ENCODE data around the gene GNAI3.

The GNAI3 gene

DNA sequence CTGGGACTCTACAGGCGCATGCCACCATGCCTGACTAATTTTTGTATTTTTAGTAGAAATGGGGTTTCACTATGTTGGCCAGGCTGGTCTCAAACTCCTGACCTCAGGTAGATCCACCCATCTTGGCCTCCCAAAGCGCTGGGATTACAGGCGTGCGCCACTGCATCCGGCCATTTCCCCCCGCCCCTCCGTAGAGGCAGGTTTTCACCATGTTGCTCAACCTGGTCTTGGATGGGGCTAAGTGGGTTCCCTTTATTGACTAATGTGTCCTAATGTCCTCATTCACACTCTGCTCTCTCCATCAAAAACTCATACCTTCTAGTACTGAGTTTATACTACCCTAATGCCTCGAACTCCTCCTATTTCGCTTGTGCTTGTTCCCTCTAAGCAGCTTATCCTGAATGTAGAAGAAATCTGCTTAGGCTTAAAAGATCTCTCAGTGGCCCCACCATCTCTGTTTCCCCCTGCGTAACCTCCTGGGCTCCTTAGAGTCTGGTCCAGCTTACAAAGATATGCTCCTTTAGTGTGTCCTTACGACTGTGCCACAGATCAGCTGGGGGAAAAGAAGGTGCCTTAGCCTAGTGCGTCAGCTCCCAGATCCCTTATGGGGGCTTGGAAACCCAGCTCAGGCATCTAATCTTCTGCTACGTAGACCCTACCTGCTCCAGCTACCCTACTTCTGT, 63.0 kb downstream of the GNAI3 start:
- H3K27ac Mint-ChIP-seq: no peak overlapping the region
- H3K4me1 Mint-ChIP-seq (ENCODE audit: low read depth): peaks cover 81% of the 10 kb centered on the region
- H3K27me3 Mint-ChIP-seq: no peaks in the 10 kb centered on the region
- intact Hi-C loops (cut with micrococcal nuclease): no loop called here
- H3K4me3 Mint-ChIP-seq: no peak overlapping the region
- no peaks in the 10 kb centered on the region for H3K9me3 Mint-ChIP-seq
- H3K36me3 Mint-ChIP-seq (ENCODE audit: low read depth): peaks cover 3% of the 10 kb centered on the region

DNA sequence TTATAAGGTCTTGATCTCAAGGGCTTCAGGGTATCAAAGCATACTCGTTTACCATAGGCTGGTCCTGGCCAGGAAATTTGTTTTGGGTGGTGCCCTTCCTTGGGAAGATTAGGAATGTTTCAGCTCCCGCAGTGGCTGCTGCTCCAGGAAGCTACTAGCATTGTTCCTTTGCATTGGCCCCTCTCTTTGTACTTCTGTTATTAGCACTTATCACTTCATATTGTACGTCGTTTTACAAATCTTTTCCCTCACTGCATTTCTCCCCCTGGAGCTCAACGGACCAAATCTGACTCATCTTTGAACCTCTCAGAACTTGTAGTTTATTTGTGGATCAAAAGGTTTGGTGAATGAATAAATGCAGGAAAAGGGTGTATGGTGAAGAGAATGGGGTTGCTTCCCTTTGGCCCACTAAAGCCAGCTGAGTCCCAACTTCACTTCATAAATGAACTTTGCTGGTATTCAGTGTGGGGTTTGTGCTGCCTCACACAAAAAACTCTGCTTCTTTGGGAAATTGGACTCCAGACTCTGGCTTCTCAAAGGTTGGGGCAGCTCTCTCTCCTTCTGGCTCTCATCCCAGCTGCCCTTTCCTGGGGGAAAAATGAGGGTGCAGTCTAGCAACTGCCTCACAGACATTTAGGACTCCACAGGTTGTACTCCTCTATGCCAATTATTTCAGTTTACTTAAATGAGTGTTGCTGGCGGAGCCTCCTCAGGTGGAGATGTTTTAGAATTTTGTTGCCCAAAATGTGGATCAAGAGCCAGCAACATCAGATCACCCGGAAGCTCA, 65.1 kb downstream of the GNAI3 start:
- Mint-ChIP-seq H3K36me3 (ENCODE audit: low read depth) (no peaks in the 10 kb centered on the region), H3K4me3 (no peak overlapping the region), H3K9me3 (no peaks in the 10 kb centered on the region), H3K27ac (no peak overlapping the region), H3K4me1 (ENCODE audit: low read depth) (peaks cover 80% of the 10 kb centered on the region), H3K27me3 (no peaks in the 10 kb centered on the region)
- intact Hi-C loops (cut with micrococcal nuclease): no loop called here

DNA sequence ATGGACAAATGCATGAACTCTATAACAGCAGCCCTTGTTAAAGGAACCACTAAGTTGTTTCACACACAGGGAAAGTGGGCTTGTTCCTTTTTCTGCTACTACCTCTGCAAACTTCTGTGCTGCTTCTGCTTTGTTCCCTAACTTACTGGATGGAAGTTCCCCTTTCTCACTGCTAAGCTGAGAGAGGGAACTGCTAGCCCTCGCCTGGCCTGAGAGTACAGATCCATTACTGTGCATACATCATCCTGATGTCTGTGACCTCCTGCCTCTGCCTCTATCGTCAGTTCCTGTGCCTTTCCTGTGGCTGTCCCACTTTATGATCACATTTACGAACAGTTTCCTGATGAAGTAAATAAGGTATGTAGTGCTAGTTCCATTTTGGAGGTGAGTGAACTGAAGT, 67.5 kb downstream of the GNAI3 start:
- Mint-ChIP-seq H3K36me3 (ENCODE audit: low read depth) (peaks cover 14% of the 10 kb centered on the region), H3K27me3 (no peaks in the 10 kb centered on the region), H3K4me3 (peak overlapping the region; percentile 18), H3K4me1 (ENCODE audit: low read depth) (peaks cover 88% of the 10 kb centered on the region), H3K9me3 (no peaks in the 10 kb centered on the region), H3K27ac (peak overlapping the region; percentile 92)
- intact Hi-C loops (cut with micrococcal nuclease): loop anchor here (1.0 kb wide), 1 partner anchor 9 kb away; no protein-coding TSS in a partner anchor

DNA sequence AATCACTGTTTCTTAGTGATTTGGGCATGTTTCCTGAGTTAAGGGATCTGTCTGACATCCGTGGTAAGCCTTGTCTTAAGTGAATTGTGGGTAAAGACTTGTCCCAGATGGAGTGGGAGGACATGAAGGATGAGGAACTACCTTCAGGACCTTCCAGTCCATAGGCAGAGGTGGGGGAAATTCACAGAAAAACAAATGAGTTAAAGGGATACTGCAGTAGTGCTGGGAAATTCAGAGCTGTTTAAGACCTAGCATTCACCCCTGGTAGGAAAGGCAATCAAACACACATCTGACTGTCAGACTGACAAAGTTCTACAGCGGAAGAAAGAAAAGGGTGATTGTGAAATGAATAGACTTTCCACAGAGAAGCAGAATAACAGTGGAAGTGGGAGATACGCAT, 68.0 kb downstream of the GNAI3 start:
- Mint-ChIP-seq H3K27me3 (no peaks in the 10 kb centered on the region), H3K27ac (peak overlapping the region; percentile 92), H3K36me3 (ENCODE audit: low read depth) (peaks cover 19% of the 10 kb centered on the region), H3K4me3 (peak overlapping the region; percentile 32), H3K4me1 (ENCODE audit: low read depth) (peaks cover 91% of the 10 kb centered on the region), H3K9me3 (no peaks in the 10 kb centered on the region)
- intact Hi-C loops (cut with micrococcal nuclease): loop anchor here (1.0 kb wide), 1 partner anchor 9 kb away; no protein-coding TSS in a partner anchor

DNA sequence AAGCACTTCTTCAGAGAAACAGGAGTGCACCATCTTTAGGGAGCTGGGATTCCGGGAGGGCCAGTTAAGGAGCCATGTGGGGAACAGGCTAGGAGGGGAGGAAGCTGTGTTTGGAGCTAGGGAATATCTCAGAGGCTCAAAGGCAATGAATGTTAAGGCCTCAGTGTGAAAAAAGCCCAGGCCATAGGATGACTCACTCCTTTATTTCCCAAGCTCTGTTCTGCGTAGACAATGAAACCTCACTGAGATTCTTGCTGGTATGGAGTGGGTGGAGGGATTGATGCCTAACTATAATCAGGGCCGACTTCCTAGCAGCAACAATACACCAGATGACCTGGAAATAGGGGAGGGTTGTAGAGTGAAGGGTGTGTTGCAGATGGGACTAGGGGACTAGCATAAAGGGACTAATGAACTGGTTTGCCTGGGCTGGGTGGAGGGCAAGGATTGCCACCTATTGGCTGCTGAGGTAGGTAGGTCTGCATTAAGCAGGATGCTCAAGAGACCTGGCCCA, 68.9 kb downstream of the GNAI3 start:
- intact Hi-C loops (cut with micrococcal nuclease): no loop called here
- Mint-ChIP-seq H3K4me3 (peak overlapping the region; percentile 32), H3K4me1 (ENCODE audit: low read depth) (peaks cover 92% of the 10 kb centered on the region), H3K27ac (peak overlapping the region; percentile 92), H3K9me3 (no peaks in the 10 kb centered on the region), H3K27me3 (no peaks in the 10 kb centered on the region), H3K36me3 (ENCODE audit: low read depth) (peaks cover 29% of the 10 kb centered on the region)

DNA sequence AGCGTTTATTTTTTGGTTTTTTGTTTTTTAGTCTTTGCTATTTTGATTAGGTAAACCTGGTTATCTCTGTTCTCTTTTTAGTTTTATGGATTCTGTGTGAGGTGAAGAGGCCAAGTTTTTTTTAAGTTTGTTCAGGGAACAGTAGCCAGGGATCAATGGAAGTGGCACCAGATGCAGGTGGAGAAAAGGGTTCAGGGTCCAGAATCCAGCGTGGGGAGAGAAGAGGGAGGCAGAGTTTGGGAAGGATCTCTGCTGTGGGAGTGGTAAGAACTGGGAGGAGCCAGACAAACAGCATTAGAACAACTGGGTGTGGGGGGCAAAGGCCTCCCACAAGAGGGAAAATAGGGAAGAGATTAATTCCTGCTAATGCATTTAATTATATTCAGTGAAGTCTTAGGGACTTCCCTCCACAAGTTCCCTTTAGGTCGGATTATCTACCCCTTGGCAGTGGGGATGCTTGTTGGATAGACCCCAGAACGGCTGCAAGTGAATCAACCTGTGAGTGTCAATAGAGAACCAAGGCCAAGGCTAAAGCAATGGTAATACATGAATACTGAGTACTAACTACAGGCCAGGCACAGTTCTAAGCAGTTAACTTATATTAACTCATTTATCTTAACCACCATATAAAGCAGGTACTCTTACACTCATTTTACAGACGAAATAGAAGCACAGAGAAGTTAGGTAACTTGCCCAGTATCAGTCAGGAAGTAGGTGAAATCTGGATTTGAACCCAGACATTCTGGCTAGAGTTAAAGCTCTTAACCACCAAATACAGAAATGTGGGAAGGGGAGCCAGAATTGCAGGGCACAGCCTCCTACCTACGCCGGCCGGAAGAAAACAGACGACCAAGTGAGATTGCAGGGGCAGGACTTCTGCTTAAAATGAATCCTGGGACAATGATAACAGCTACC, 70.5 kb downstream of the GNAI3 start:
- Mint-ChIP-seq H3K4me3 (peak overlapping the region; percentile 94), H3K36me3 (ENCODE audit: low read depth) (peaks cover 30% of the 10 kb centered on the region), H3K27ac (peak overlapping the region; percentile 91), H3K9me3 (no peaks in the 10 kb centered on the region), H3K27me3 (no peaks in the 10 kb centered on the region), H3K4me1 (ENCODE audit: low read depth) (peaks cover 93% of the 10 kb centered on the region)
- intact Hi-C loops (cut with micrococcal nuclease): no loop called here

DNA sequence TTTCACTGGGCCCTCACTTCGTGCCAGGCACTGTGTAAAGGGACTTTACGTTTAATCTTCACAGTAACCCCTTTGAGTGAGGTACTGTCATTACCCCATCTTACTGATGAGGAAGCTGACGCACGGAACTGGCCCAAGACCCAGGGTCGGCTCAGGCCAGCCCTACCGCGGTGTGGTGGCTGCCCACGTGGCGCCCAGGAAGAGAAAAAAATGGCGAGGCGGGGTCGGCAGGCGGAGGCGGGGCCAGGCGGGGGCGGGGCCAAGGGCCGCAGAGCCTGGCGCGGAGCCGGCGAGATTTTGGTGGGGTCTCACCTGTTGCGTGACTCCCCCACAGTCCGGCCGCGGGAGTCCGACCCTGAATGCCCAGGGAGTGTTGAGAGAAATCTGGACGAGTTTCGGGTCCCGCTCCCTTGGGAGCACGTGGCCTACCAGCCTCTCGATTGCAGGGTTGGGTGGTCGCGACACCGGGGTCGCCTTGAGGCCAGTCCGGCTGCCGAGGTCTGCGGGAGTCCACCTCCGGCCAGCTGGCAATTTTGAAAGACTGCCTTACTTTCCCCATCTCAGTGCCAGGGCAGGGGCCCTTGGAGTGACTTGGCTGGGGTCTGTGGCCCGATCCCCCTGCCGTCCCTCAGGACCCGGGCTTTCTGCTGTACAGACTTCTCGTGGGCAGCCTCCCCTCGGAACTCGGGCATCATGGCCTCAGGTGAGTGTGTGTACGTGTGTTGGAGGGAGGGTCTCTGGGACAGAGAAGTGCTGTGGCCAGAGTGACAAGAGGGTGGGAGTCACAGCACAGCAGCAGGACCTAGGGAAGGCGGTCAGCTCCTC, 71.4 kb downstream of the GNAI3 start, which contains the start of the genes AMPD2 and GNAT2:
TSS of gene AMPD2 (plus strand) at position 262 of the 825 bp plus-strand sequence. CDS start 1,339 bp downstream, outside the sequence.
TSS of gene GNAT2 (minus strand) at position 41 of the 825 bp plus-strand sequence. CDS start 6,746 bp downstream, outside the sequence.
- no peaks in the 10 kb centered on the region for H3K27me3 Mint-ChIP-seq
- peak within 1 kb of the TSS; percentile 94 for H3K4me3 Mint-ChIP-seq
- peak within 1 kb of the TSS; percentile 91 for H3K27ac Mint-ChIP-seq
- peaks cover 93% of the 10 kb centered on the region for H3K4me1 Mint-ChIP-seq (ENCODE audit: low read depth)
- no peaks in the 10 kb centered on the region for H3K9me3 Mint-ChIP-seq
- intact Hi-C loops (cut with micrococcal nuclease): loop anchor here (2.0 kb wide), 1 partner anchor 71 kb away; the partner anchor contains the start of gene GNAI3
- H3K36me3 Mint-ChIP-seq (ENCODE audit: low read depth): peaks cover 30% of the 10 kb centered on the region

DNA sequence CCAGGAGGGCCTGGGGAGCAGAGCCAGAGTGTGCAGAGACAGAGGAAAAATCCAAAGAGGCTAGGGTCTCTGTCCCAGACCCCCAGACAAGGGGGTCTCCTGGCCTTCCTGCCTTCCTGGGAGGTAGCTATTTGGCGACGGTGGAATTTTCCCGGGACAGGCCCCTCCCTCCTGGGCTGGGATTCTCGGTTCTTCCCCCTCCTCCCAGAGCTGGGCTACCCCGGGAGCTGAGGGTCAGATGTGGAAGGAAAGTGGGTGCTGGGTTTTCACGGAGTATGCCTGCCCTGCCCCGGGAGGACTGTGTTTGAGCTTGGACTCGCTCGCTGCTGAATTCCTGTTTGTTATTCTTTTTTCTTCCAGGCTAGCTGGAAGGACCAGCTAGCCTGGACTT, 72.0 kb downstream of the GNAI3 start:
- no peaks in the 10 kb centered on the region for H3K27me3 Mint-ChIP-seq
- H3K4me3 Mint-ChIP-seq: peak overlapping the region; percentile 94
- H3K36me3 Mint-ChIP-seq (ENCODE audit: low read depth): peaks cover 36% of the 10 kb centered on the region
- peaks cover 94% of the 10 kb centered on the region for H3K4me1 Mint-ChIP-seq (ENCODE audit: low read depth)
- H3K27ac Mint-ChIP-seq: peak overlapping the region; percentile 91
- intact Hi-C loops (cut with micrococcal nuclease): loop anchor here (2.0 kb wide), 1 partner anchor 72 kb away; the partner anchor contains the start of gene GNAI3
- no peaks in the 10 kb centered on the region for H3K9me3 Mint-ChIP-seq

DNA sequence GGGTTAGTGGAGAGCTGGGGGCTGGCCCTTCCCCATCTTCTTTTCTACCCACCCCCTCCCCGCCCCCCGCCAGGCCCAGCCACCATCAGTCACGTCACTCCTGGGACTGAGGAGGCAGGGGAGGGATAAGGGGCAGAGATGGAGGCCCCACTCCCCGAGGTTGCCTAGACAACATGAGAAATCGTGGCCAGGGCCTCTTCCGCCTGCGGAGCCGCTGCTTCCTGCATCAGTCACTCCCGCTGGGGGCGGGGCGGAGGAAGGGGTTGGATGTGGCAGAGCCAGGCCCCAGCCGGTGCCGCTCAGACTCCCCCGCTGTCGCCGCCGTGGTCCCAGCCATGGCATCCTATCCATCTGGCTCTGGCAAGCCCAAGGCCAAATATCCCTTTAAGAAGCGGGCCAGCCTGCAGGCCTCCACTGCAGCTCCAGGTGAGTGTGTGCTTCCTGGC, 72.4 kb downstream of the GNAI3 start:
- H3K27me3 Mint-ChIP-seq: no peaks in the 10 kb centered on the region
- peak overlapping the region; percentile 94 for H3K4me3 Mint-ChIP-seq
- H3K9me3 Mint-ChIP-seq: no peaks in the 10 kb centered on the region
- peak overlapping the region; percentile 91 for H3K27ac Mint-ChIP-seq
- H3K4me1 Mint-ChIP-seq (ENCODE audit: low read depth): peaks cover 94% of the 10 kb centered on the region
- peaks cover 40% of the 10 kb centered on the region for H3K36me3 Mint-ChIP-seq (ENCODE audit: low read depth)
- intact Hi-C loops (cut with micrococcal nuclease): loop anchor here (2.0 kb wide), 1 partner anchor 72 kb away; the partner anchor contains the start of gene GNAI3

DNA sequence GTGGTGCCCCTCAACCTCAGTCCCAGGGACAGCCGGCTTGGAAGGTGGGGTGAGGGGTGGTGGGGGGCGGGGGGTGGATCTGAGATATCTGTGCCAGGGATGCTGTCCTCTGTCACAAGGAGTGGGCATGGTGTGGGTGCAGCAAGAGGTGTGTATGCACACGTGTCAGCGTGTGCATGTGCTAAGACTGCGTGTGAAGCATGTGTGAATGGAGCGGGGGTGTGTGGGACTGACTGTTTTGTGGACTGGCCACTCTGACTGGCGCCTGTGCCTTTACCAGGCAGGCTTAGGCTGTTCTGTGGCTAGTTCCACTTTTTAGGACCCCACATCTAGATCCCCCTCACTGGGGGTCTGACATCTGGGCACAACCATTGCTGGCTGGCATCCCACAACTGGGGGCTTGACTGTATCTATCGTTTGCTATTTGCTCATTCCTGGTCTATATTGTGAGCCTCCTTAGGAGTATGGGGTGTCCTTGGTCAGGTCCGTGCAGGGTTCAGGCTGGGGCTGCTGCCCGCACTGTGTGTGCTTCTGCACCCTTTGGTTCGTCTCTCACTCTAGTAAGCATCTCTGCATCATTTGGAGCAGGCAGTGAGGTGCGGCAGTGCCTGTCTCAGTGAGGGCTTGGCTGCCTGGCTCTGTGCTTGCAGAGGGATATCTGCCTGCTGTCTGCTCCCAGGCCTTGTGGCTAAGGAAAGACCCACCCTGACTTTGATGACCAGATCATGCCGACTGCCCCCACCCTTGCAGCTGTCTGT, 73.1 kb downstream of the GNAI3 start:
- no peaks in the 10 kb centered on the region for H3K9me3 Mint-ChIP-seq
- peak overlapping the region; percentile 91 for H3K27ac Mint-ChIP-seq
- H3K4me3 Mint-ChIP-seq: peak overlapping the region; percentile 94
- intact Hi-C loops (cut with micrococcal nuclease): loop anchor here (2.0 kb wide), 1 partner anchor 73 kb away; the partner anchor contains the start of gene GNAI3
- H3K36me3 Mint-ChIP-seq (ENCODE audit: low read depth): peaks cover 47% of the 10 kb centered on the region
- H3K4me1 Mint-ChIP-seq (ENCODE audit: low read depth): peaks cover 93% of the 10 kb centered on the region
- H3K27me3 Mint-ChIP-seq: no peaks in the 10 kb centered on the region

DNA sequence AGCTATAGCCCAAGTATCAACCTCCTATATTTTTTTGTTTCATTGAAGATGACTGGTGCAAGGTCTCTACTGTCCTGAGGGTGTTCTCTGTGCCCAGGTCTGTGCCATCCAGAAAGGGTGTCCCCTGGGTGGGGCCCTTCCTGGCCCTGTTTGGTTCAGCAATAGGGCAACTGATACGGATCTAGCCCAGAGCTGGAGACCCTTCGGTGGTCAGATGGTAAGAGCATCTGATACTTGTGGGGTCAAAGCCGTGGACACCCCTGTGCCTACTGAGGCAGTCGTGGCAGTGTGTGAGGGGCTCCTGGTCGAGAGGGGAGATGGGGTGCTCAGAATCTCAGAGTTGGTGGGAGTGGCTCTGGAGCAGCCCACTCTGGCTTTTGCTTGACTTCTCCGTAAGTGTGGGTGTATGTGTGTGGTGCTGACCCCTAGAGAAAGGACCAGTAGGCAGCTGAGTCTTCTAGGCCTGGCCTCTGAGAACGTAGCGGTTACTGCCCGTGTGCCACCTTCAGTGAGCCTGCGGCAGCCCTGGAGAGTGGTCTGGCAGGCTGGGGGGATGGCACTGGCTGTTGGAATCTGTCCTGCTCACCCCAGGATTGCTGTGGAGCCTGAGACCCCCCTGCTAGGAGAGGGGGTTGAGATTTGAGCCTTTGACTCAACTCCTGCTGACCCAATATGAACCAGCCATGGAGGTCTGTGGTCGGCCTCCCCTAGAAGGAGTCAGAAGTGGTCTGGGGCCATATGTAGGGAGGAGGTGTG, 73.9 kb downstream of the GNAI3 start:
- Mint-ChIP-seq H3K9me3 (no peaks in the 10 kb centered on the region), H3K27me3 (no peaks in the 10 kb centered on the region), H3K36me3 (ENCODE audit: low read depth) (peaks cover 55% of the 10 kb centered on the region), H3K4me3 (peak overlapping the region; percentile 94), H3K4me1 (ENCODE audit: low read depth) (peaks cover 86% of the 10 kb centered on the region), H3K27ac (peak overlapping the region; percentile 91)
- intact Hi-C loops (cut with micrococcal nuclease): no loop called here
